Measurements from ENCODE around the gene PRAC2.

Gene PRAC2

DNA sequence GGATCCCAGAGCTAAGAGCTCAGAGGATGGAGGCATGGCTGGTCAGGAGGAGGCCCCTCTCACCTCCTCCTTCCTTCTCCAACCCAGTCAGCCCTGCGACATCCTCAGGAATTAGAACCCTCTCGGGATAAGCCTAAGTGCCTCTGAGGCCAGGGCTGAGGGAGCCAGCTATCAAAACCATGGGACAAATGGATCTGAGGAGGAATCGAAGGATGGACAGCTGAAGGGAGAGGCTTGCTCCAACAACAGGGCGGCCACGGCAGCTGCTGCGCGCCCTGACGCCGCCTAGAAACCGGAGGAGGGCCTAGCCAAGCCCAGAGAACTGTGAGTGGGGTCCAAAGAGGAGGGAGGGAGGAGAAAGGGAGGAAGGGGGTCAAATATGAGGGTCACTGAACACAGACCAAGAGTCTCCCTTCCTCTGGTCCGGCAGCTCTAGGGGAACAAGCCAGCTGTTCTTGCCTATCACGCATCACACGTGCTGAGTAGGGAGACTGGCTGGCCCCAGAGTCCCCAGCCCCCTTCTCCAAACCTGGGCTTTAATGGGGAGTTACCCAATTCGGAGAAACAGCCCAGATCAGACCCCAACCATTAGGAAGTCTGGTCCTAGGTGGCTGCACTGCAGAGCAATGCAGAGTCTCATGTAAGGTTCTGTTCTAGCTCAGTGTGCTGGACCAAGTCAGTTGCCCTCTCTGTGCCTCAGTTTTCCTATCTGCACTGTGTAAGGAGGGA, 11.5 kb downstream of the PRAC2 start:
- DNase-seq, result no peak

DNA sequence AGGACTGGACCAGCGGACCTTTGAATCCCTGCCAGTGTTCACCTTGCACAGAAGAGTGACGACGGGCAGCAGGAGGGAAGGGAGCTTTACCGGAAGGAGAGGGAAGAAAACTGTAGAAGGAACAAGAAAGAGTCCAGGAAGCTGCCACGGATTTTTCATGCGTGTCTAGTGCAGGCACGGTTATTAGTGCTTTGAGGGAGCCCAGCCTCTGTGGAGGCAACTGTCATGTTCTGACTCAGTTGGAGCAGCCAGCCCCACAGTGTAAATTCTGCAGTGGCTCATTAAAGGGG, 12.0 kb downstream of the PRAC2 start:
- no peak for DNase-seq

DNA sequence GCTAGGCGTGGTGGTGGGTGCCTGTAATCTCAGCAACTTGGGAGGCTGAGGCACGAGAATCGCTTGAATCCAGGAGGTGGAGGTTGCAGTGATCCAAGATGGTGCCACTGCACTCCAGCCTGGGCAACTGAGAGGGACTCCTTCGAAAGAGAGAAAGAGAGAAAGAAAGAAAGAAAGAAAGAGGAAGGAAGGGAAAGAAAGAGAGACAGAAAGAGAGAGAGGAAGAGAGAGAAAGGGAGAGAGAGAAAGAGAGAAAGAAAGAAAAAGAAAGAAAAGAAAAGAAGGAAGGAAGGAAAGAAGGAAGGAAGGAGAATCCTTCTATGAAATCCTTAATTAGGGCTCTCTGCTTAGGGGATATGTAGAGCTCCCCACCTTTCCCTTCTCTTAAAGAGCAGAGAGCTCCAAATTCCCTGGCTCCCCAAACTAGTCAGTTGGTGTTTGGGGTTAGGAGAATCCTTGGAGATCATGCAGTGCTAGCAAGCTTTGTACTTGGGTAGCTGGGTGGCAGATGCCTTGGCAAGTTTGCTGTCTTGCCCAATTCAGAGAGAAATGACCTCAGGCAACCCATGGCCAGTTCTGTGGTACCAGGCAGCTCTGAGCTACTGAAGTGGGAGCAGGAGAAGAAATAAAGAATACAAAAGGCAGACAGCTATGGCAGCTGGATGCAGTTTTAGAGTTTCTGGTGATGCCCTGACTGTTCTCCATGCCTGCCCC, 14.5 kb downstream of the PRAC2 start:
- no peak for DNase-seq

DNA sequence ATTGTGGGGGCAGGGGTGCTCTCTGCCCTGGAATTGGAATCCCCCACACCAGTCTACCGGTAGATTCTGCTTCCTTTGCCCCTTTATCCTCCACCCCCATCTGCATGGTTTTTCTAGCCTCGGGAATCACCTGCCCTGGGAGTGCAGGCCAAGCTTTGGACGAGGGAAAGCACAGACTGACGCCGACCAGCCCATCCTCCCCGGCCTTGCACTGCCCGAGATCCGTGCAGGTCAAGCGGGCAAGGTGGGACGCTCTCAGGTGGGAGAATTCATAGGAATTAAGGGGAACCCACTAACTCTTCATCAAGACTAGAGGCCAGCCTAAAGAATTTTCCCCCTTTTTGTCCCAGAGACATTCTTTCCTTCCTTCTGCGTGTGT, 15.4 kb downstream of the PRAC2 start:
- no peak for DNase-seq

DNA sequence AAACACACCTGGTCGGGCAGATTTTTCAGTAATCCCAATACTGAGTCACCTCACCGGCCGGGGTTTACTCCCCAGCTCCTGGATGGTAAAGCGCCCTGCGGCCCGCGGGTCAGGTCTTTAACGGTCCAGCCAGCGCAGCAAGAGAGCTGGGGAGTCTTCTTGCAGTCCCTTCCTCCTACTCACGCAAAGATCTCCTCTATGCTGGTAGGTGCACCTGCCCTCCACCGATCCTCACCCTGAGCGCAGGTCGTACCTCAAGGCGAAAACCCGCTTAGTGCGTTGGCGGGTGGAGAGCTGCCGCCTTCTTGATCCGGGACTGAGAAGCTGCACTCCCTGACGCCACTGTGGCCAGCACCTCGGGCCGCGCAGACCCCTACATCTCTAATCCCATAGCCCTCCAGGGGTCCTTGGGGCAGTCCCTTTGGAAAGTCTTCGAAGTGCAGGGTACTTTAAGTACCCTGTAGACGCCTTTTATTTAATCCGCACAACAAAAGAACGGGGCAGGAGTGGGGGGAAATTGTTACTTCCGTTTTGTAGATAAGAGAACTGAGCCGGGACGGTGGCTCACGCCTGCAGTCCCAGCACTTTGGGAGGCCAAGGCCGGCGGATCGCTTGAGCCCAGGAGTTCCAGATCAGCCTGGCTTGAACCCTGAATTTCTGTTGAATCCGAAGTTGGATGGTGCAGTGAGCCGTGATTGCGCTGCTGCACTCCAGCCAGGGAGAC, 16.0 kb downstream of the PRAC2 start:
- no peak for DNase-seq

DNA sequence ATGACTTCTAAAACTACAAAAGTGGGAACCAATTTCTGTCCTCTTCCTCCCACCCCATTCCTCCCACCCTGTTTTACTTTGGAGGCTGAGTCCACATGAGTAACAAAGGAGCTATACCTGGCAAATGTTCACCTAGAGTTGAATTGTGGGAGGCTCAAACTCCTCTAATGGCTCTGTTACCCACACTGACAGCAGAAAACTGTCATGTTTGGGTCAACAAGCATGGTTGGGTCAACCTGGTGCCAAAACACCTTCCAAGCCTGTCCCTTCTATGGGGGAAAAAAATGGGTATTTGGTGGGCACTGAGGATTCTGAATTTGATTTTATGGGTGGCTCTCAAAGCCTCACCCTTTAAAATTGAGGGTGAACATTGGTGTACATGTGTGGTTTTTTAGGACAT, 17.6 kb downstream of the PRAC2 start:
- DNase-seq, result no peak

DNA sequence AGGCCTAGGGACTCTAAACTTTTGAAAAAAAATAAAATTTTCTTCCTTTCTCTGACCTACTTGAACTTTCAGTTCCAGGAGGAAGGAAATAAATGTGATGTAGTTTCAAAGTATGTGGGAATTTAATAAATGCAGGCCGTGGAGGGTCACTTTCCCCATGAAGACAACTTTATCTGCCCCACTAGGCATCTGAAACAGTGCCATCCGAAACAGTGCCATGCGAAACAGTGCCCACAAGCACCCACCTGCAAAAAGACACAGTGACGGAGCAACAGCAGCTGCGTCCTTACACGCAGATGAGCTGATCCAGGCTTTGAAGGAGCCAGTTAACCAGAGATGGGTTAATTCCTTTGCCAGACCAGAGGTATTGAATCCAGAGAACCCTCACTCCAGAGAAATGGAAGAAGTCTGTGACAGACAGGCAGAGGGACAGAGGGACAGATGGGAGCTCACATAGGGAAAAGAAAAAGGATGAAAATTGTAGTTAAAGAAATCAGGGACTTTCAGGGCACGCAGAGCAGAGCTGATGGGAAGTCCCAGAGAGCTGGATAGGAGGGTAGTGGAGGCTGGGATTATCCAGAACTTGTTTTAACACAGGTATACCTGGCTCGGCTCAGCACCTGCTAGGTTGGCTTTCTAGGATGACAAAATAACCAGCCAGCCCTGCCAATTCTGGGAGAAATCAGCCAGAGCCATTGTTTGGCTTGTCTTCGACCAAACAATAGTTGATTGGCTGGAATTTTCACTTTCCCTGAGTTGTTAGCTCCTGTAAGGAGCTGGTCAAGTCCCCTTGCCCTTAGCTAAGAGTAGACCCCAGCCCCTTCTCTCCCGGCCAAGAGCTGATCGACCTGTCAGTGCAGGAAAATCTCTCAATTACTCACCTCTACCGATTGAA, 22.6 kb downstream of the PRAC2 start:
- no peak for DNase-seq

DNA sequence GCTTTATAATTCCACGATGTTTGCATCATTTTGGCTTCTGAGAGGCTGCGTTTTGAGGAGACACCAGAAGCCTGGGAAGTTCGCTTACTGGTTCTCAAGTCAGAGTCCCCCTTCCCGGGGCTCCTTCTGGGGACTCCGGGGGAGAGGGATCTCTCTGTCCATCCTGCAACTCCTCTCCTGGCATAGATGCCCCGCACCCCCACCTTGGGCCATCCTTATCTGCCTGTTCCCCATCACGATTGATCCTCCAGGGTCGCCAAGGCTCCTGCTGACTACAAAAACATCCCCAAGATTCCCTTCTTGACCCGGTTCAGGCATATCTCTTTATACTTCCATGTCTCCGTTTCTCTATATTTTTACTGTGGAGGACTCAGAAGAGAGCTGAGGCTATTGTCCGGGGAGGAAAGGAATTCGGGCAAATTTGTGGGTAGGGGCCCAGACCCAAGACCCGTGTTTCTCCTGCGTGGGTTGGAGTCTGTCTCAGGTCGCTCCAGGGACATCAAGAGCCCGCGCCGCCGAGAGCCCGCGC, 24.0 kb downstream of the PRAC2 start:
- no peak for DNase-seq

DNA sequence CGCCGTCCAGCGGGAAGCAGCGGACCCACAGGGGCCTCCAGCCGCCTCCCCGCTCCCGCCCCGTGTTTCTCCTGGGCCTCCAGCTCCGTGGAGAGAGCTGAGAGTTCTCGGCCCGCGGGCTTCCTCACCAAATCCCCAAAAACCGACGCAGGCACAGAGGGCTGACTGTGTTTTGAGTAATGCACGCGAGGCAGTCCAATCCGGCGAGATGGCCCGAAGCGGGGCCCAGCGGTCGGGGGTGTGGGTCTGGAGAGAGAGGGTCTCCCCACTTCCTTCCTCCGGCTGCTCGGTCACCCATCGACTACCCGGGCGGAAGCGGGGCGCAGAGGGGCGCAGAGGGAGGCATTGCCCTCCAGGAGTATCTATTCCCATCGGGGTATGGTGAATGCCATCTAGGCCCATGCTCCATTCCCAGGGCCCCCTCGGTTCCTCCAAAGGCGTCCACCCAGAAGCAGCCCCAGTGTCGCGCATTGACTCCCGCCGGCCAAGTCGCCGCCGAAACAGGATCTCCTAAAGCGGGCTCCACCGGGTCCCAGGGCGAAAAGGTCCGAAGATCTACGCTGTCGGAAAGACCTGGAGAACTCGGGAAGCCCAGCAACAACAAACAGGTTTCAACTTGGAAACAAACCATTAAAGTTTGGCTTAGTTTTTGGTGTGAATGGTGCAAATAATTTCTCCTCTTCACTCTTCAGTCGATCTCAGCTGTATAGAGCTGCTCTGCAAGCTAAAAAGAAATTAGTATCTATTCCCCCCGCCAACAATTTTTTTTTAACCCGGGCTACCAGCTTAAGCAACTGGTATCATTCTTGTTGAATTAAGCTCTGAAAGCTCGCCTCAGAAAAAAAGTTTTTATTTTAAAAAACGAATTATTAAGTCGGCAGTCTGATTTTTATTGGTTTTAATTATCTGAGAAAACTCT, 24.7 kb downstream of the PRAC2 start:
- DNase-seq, result no peak

DNA sequence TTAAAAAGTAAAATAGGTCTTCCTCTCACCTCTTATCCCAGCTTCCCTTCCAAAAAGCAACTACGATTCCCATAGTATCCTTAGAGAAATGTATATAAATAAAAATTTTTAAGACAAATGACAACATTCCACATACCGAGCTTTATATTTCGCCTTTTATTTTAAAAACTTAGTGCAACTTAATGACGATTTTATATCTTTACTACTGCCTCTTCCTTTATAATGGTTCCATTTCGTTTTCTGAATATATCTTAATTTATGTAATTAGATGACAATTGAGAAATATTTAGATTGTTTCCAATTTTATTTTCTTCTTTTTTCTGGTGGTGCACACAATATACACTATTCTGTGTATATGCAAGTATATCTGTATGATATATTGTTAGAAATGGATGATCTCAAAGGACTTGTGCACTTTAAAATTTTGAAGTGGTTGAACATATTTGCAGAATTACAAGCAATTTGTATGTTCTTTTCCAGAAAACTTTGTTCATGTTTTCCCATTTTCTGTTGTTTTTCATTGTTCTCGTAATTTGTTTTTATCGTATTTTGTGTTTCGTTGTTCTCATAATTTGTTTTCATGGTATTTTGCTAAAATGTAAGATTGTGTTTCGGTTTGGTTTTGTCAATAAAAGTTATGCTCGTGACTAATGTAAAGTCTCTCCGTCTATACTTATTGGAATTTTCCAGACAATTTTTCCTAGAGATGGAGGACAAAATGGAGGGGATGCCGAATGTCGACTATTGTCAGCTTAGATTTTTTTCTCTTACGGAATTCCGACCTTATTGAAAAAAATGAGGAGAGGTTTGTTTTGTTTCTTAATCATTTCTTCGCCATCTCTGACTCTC, 26.0 kb downstream of the PRAC2 start:
- DNase-seq, result no peak

DNA sequence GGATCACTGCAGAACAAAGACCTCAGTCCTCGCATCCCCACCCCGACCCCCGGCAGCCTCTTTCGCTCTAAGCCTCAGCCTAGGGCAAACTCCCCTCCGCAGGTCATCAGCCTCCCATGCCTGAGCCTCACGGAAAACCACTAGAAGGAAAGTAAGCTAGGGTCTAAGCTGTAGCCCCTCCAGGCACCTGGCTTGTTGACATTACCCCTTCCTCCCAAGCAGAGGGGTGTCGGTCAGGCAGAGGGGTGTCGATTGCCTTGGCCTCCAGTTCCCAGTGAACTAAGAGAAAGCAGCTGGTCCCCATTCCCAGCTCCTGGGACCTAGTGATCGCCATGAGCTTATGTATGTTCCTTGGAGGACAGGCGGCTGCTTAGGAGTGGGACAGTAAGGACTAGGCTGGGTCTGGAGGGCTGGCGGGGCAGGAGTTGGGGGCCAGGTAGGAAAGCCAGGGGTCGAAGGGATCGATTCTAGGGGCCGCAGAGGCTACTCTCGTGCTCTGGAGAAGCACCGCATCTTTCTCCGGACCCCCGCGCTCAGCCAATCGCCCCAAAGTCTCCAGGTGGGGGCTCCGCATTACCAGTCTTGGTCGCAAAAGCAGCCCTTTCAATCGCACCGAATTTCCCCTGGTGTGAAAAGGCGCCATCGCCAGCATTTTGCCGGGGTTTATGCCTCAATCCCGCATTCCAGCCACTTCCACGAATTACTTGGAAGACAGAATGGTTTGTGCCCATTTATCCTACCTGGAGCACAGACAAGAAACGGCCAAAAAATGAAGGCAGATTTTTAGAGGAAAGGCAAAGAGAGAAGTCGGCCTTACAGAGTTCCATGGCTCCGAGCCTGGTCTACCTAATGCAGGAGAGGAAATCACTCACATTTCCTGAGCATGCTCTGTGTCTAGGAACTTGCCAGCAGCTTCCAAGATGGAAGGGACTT, 26.9 kb downstream of the PRAC2 start:
- DNase-seq, result no peak

DNA sequence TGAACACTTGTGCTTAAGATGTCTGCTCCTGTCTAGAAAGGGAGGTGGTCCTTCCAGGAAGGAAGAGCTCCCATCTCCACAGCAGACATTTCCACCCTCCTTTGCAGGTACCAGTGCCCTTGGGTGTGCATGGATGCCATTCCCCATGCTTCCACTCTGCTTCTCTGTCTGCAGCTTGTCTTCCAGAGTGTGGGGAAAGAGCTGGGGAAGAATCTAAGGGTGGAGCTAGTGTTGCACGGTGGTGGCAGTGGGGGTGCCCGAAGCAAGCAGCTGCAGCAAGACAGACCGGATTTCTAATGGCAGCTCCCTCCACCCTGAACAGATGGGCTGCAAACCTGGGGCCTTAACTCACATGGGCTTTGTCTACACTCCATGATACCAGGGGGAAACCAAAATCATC, 28.2 kb downstream of the PRAC2 start:
- DNase-seq, result no peak

DNA sequence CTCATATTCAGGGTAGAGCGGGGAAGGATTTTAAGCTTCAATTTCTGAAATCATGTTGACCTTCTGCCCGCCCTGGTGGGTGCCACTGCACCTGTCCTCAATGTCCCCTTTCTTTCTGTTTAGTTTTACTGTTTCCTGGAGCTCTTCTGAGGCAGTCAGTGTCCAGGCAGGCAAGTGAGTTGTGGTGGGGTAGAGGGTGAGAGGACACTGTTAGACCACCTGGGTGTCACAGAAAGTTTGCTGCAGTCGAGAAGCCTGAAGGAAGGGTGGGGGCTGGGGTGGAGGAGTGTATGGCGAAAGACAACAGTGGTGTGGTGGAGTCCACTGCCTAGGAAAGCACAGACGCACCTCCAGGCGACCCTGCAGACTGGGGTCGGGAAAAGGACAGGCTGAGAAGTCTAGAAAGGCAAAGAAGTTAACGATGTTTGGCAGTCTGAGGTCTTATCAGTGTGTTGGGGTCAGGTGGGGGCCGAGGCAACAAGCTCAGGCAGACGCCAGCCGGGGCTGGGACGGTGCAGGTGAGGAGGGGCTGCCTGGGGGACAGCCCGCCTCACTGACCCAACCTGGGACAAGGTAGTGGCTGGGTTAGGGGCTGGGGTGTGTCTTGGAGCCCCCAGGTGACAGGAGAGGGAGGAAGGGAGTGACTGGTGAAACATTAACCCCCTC, 28.9 kb downstream of the PRAC2 start:
- no peak for DNase-seq

DNA sequence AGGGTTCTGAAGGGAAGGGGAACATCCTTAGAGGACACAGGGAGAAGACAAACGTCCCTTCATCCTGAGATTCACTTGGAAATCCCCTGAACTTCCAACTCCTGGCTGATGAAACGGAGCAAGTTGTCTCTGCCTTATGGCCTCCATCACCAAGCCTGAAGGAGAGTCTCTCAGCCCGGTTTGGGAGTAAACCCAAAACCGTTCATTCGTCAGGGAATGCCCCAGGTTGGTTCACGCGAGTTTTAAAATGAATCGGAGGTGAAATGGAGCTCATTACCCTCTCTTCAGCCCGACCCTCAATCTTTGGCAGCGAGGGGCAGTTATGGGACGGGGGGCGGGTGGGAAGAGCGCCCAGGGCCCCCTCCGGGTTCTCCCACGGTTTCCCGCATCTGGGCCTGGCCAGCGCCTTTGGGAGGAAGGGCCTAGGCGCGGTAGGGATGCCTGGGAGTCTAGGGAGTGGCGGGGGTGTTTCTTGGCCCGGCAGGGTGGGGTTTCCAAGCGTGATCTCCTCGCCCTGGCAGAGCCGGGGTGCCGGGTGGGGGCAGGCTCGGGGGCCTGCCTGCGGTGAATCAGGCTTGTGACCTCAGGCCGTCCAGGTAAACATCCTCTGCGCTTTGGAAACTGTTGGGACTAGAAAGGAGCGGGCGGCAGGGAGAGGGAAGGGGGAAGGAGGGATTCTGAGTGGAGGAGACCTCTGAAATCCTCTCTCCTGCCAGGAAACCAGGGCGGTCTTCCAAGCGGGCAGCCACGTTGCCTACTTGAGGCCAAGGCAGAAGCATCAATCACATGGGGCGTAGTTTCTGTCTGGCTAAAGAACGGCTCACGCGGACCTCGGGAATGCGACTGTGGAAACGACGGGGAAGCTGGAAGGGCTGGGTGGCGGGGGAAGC, 29.7 kb downstream of the PRAC2 start:
- DNase-seq, result no peak

DNA sequence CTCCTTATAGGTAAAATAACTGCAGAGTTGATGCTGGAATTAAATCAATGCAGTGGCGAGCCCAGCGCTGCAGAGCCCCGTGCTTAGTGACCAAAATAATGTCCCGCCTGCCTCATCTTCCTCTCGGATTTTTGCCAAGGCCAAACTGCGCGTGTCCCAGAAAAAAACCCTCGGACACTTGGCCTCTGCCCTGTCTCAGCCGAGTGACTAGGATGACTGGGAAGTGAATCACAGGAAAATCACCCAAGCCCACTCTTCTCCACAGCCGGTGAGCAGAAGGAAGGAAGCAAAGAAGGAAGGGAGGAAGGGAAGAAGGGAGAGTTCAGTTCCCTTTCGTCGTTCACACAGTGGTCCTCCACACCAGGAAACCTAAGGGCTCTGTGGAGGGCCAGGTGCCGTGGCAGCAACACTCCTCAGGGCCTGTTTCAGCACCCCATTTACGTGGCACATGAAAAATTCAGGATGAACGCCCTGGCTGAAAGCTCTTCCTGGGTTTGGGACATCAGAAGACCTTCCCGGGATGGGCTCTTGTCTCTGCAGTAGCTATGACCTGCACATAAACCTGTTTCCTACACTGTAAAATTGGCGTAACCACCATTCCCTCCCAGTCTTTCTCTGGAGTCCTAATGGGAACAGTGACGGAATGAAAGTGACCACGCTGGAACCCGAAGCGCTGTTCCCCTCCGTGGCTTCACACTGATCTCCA, 31.0 kb downstream of the PRAC2 start:
- DNase-seq, result no peak

DNA sequence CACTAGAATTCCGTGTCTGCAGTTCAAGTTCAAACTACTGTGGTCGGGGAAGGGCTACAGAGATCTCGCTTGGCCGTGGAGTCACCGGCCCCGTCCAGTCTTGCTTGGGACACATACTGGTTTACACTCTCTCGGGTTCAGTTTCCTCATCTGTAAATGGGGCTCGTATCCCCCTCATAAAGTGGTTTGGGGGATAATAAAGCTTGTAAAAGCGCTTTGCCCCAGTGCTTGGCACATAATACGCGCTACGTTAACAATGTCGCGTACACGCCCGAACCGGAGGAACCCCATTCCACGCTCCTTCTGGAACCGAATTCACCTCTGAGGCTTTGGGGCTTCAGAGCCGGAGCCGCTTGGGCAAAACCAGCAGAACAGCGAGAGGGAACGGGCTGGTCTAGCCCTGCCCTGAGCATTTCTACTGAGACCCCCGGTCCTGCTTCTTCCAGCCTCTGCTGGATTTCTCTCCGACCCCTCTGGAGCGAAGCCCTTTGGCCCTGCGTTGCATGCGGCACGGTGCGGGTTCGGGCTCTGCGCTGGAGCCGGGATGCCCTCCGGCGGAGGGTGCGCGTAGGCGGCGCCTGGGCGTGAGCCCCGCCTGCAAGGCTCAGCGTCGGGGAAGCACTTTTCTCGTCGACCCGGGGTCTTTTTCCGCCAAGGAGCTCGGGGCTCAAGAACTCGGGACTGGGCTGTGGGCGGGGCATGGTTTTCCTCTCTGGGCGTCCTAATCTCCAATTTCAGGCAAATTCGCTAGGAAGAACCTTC, 31.7 kb downstream of the PRAC2 start:
- DNase-seq, result no peak

DNA sequence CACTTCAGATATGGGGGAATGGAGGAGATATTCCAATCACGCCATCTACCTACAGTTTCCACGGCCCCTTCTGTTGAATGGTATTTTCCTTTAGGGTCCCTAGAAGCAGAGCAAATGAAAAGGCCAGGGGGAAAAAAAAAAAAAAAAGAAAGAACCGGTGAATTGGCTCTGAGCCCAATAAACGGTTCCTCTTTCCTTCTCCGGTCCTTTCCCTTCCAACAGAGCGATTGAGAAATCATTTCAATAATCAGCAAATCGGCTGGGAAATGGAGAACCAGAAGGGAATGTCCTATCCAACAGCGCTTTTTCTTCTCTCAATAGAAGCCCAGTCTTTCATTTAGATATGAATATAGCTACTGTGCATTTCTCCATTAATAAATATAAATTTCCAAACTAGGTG, 32.4 kb downstream of the PRAC2 start:
- DNase-seq, result no peak
